ENCODE measurements around the gene MEA1. TPM values are rescaled to one million over a fixed set of nuclear protein-coding genes. Genes with fewer than 3 reads are reported as not detected.

MEA1 gene
- total and polyA plus RNA-seq, 4 donors, result 10.7 to 50.3 (median 30.6) TPM

- H3K9ac ChIP-seq (ENCODE audit: low read depth in 1 of 2, low read length in 2 of 2), result no peak overlapping the region
Observed at GRCh38 chr6:42962502-42963178, 51.1 kb downstream of the MEA1 start.

GRCh38 chr6:42962096-42962495, 51.6 kb downstream of the MEA1 start:
- H3K36me3 ChIP-seq (ENCODE audit: control insufficient read depth in 4 of 4, insufficient read depth in 3 of 4, low read depth in 1 of 4, low read length in 3 of 4), result peaks cover 6 to 37% (median 23%) of the 10 kb centered on the region in 4 donors
- TF ChIP-seq ZBTB33 (IDR thresholded peaks at IDR 0.05) (no peak), REST (IDR thresholded peaks at IDR 0.05) (no peak), RAD21 (IDR thresholded peaks at IDR 0.05) (no peak), EGR1 (IDR thresholded peaks at IDR 0.05; ENCODE audit: low read depth in 2 of 2) (no peak), CTCF (IDR thresholded peaks at IDR 0.05; ENCODE audit: low read depth, low read length, missing input control) (no peak), JUND (IDR thresholded peaks at IDR 0.05) (no peak), YY1 (IDR thresholded peaks at IDR 0.05) (no peak), FOXA1 (IDR thresholded peaks at IDR 0.05) (no peak), FOXA2 (IDR thresholded peaks at IDR 0.05) (no peak)
- TF ChIP-seq, protein P1, sequence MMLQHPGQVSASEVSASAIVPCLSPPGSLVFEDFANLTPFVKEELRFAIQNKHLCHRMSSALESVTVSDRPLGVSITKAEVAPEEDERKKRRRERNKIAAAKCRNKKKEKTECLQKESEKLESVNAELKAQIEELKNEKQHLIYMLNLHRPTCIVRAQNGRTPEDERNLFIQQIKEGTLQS (IDR thresholded peaks at IDR 0.05), result no peak
- H3K4me3 ChIP-seq (ENCODE audit: low read depth in 1 of 3, low read length in 3 of 3), result no peak overlapping the region
- H3K9me3 ChIP-seq (ENCODE audit: control insufficient read depth in 4 of 4, low read length in 3 of 4), result no peaks in the 10 kb centered on the region
- H3K27ac ChIP-seq (ENCODE audit: low read depth in 1 of 2, low read length in 2 of 2), result peak overlapping the region in 1 of 2 donors; percentile 10
- no peak for DNase-seq (ENCODE audit: low spot score)
- 88% methylated on average over 12 of the region's 12 CpGs for WGBS
- H3K4me1 ChIP-seq (ENCODE audit: control insufficient read depth in 4 of 4, insufficient read depth in 4 of 4, low read length in 3 of 4), result peaks cover 3 to 32% (median 26%) of the 10 kb centered on the region in 4 donors
- H3K27me3 ChIP-seq (ENCODE audit: control insufficient read depth in 4 of 4, insufficient read depth in 4 of 4, low read length in 3 of 4), result no peaks in the 10 kb centered on the region
- H3K9ac ChIP-seq (ENCODE audit: low read depth in 1 of 2, low read length in 2 of 2), result no peak overlapping the region

More at GRCh38 chr6:42962502-42963178, 51.1 kb downstream of the MEA1 start:
- WGBS, result 90% methylated on average over 13 of the region's 13 CpGs
- Histone ChIP-seq H3K4me3 (ENCODE audit: low read depth in 1 of 3, low read length in 3 of 3) (no peak overlapping the region), H3K36me3 (ENCODE audit: control insufficient read depth in 4 of 4, insufficient read depth in 3 of 4, low read depth in 1 of 4, low read length in 3 of 4) (peaks cover 6 to 40% (median 25%) of the 10 kb centered on the region in 4 donors), H3K4me1 (ENCODE audit: control insufficient read depth in 4 of 4, insufficient read depth in 4 of 4, low read length in 3 of 4) (peaks cover 3 to 32% (median 26%) of the 10 kb centered on the region in 4 donors), H3K9me3 (ENCODE audit: control insufficient read depth in 4 of 4, low read length in 3 of 4) (no peaks in the 10 kb centered on the region), H3K27me3 (ENCODE audit: control insufficient read depth in 4 of 4, insufficient read depth in 4 of 4, low read length in 3 of 4) (no peaks in the 10 kb centered on the region), H3K27ac (ENCODE audit: low read depth in 1 of 2, low read length in 2 of 2) (no peak overlapping the region)
- no peak for TF ChIP-seq FOXA2 (IDR thresholded peaks at IDR 0.05)
- no peak for TF ChIP-seq SP1 (IDR thresholded peaks at IDR 0.05)
- DNase-seq (ENCODE audit: low spot score), result no peak

Other genes starting within 250 kb of the MEA1 start
- 1 to 10 TPM; 5.5 to 6.8 TPM for gene BICRAL, start 231.9 kb downstream of the MEA1 start, total RNA-seq
- 1 to 10 TPM; 1.7 to 2.3 TPM for gene BICRAL, start 231.9 kb downstream of the MEA1 start, polyA plus RNA-seq
- 10 to 100 TPM; 51.9 to 63.8 TPM for gene RPL7L1, start 134.3 kb downstream of the MEA1 start, total RNA-seq
- 10 to 100 TPM; 39.6 to 43.8 TPM for gene RPL7L1, start 134.3 kb downstream of the MEA1 start, polyA plus RNA-seq
- 1 to 10 TPM in 1 of 2 donors, not detected in 1; 1.1 TPM for gene PTCRA, start 97.9 kb downstream of the MEA1 start, total RNA-seq
- under 1 TPM in 1 of 2 donors, not detected in 1; 0.63 TPM for gene PTCRA, start 97.9 kb downstream of the MEA1 start, polyA plus RNA-seq
- 10 to 100 TPM; 17.2 to 18.0 TPM for gene CNPY3, start 84.5 kb downstream of the MEA1 start, total RNA-seq
- 10 to 100 TPM; 36.5 to 41.0 TPM for gene CNPY3, start 84.5 kb downstream of the MEA1 start, polyA plus RNA-seq
- 100 to 1,000 TPM in 1 of 2 donors, 10 to 100 TPM in 1; 10.5 to 140 TPM for gene GNMT, start 53.2 kb downstream of the MEA1 start, total RNA-seq
- 100 to 1,000 TPM; 119 to 163 TPM for gene GNMT, start 53.2 kb downstream of the MEA1 start, polyA plus RNA-seq
- 10 to 100 TPM; 15.1 to 20.7 TPM for gene PEX6, start 34.8 kb downstream of the MEA1 start, total RNA-seq
- gene PEX6, start 34.8 kb downstream of the MEA1 start, polyA plus RNA-seq, result 10 to 100 TPM in 1 of 2 donors, 1 to 10 TPM in 1; 5.4 to 15.4 TPM
- gene PPP2R5D, start 29.4 kb downstream of the MEA1 start, total RNA-seq, result 10 to 100 TPM; 12.9 to 13.9 TPM
- 10 to 100 TPM in 1 of 2 donors, 1 to 10 TPM in 1; 6.7 to 13.5 TPM for gene PPP2R5D, start 29.4 kb downstream of the MEA1 start, polyA plus RNA-seq
- 10 to 100 TPM; 51.2 to 66.5 TPM for gene KLHDC3, start 303 bp upstream of the MEA1 start, total RNA-seq
- gene KLHDC3, start 303 bp upstream of the MEA1 start, polyA plus RNA-seq, result 10 to 100 TPM; 30.9 to 49.9 TPM
- gene RRP36, start 7.7 kb upstream of the MEA1 start, total RNA-seq, result 10 to 100 TPM; 23.4 to 33.4 TPM
- 10 to 100 TPM; 26.0 to 26.4 TPM for gene RRP36, start 7.7 kb upstream of the MEA1 start, polyA plus RNA-seq
- gene CUL7, start 39.9 kb upstream of the MEA1 start, total RNA-seq, result 10 to 100 TPM; 10.3 to 10.4 TPM
- 1 to 10 TPM; 2.2 to 5.2 TPM for gene CUL7, start 39.9 kb upstream of the MEA1 start, polyA plus RNA-seq
- gene MRPL2, start 45.5 kb upstream of the MEA1 start, total RNA-seq, result 10 to 100 TPM; 19.6 to 23.8 TPM
- 10 to 100 TPM; 65.6 to 73.9 TPM for gene MRPL2, start 45.5 kb upstream of the MEA1 start, polyA plus RNA-seq
- 10 to 100 TPM; 33.2 to 97.0 TPM for gene KLC4, start 45.7 kb upstream of the MEA1 start, total RNA-seq
- 10 to 100 TPM; 44.4 to 47.4 TPM for gene KLC4, start 45.7 kb upstream of the MEA1 start, polyA plus RNA-seq
- gene PTK7, start 62.4 kb upstream of the MEA1 start, total RNA-seq, result 10 to 100 TPM in 1 of 2 donors, 1 to 10 TPM in 1; 1.8 to 10.5 TPM
- gene PTK7, start 62.4 kb upstream of the MEA1 start, polyA plus RNA-seq, result under 1 TPM; 0.67 to 0.76 TPM
- gene SRF, start 157.3 kb upstream of the MEA1 start, total RNA-seq, result 10 to 100 TPM in 1 of 2 donors, 1 to 10 TPM in 1; 7.1 to 11.7 TPM
- 1 to 10 TPM; 2.0 to 7.1 TPM for gene SRF, start 157.3 kb upstream of the MEA1 start, polyA plus RNA-seq
- gene CUL9, start 168.2 kb upstream of the MEA1 start, total RNA-seq, result 10 to 100 TPM in 1 of 2 donors, 1 to 10 TPM in 1; 7.5 to 21.8 TPM
- gene CUL9, start 168.2 kb upstream of the MEA1 start, polyA plus RNA-seq, result 1 to 10 TPM; 6.5 to 7.5 TPM
- gene DNPH1, start 215.5 kb upstream of the MEA1 start, total RNA-seq, result 10 to 100 TPM; 53.2 to 59.8 TPM
- 100 to 1,000 TPM; 147 to 195 TPM for gene DNPH1, start 215.5 kb upstream of the MEA1 start, polyA plus RNA-seq
- gene TTBK1, start 229.5 kb upstream of the MEA1 start, total RNA-seq, result 1 to 10 TPM in 1 of 2 donors, under 1 TPM in 1; 0.14 to 1.2 TPM
- gene TTBK1, start 229.5 kb upstream of the MEA1 start, polyA plus RNA-seq, result under 1 TPM; 0.18 to 0.70 TPM